ENCODE measurements around the gene TLK1. TPM values are rescaled to one million over a fixed set of nuclear protein-coding genes. Genes with fewer than 3 reads are reported as not detected.

TLK1 gene
- total and polyA plus RNA-seq, 9 of the 15 experiments (the other 6 are each of a cell fraction or from before 2014, with no cell fraction given), result 20.2 to 101 (median 40.5) TPM

DNA sequence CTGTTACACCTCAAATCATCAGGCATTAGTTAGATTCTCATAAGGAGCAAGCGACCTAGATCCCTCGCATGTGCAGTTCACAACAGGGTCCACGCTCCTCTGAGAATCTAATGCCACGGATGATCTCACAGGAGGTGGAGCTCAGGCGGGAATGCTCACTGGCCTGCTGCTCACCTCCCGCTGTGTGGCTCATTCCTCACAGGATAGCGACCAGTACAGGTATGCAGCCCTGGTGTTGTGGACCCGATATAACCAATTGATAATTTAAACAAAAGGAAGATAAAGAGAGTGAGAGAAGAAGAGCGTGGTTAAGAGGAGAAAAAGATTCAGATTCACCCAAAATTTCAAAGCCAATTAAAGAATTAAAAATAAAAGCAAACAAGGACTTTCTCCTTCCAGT lies 20.8 kb downstream of the TLK1 start (continued):
- TF ChIP-seq, protein P1, sequence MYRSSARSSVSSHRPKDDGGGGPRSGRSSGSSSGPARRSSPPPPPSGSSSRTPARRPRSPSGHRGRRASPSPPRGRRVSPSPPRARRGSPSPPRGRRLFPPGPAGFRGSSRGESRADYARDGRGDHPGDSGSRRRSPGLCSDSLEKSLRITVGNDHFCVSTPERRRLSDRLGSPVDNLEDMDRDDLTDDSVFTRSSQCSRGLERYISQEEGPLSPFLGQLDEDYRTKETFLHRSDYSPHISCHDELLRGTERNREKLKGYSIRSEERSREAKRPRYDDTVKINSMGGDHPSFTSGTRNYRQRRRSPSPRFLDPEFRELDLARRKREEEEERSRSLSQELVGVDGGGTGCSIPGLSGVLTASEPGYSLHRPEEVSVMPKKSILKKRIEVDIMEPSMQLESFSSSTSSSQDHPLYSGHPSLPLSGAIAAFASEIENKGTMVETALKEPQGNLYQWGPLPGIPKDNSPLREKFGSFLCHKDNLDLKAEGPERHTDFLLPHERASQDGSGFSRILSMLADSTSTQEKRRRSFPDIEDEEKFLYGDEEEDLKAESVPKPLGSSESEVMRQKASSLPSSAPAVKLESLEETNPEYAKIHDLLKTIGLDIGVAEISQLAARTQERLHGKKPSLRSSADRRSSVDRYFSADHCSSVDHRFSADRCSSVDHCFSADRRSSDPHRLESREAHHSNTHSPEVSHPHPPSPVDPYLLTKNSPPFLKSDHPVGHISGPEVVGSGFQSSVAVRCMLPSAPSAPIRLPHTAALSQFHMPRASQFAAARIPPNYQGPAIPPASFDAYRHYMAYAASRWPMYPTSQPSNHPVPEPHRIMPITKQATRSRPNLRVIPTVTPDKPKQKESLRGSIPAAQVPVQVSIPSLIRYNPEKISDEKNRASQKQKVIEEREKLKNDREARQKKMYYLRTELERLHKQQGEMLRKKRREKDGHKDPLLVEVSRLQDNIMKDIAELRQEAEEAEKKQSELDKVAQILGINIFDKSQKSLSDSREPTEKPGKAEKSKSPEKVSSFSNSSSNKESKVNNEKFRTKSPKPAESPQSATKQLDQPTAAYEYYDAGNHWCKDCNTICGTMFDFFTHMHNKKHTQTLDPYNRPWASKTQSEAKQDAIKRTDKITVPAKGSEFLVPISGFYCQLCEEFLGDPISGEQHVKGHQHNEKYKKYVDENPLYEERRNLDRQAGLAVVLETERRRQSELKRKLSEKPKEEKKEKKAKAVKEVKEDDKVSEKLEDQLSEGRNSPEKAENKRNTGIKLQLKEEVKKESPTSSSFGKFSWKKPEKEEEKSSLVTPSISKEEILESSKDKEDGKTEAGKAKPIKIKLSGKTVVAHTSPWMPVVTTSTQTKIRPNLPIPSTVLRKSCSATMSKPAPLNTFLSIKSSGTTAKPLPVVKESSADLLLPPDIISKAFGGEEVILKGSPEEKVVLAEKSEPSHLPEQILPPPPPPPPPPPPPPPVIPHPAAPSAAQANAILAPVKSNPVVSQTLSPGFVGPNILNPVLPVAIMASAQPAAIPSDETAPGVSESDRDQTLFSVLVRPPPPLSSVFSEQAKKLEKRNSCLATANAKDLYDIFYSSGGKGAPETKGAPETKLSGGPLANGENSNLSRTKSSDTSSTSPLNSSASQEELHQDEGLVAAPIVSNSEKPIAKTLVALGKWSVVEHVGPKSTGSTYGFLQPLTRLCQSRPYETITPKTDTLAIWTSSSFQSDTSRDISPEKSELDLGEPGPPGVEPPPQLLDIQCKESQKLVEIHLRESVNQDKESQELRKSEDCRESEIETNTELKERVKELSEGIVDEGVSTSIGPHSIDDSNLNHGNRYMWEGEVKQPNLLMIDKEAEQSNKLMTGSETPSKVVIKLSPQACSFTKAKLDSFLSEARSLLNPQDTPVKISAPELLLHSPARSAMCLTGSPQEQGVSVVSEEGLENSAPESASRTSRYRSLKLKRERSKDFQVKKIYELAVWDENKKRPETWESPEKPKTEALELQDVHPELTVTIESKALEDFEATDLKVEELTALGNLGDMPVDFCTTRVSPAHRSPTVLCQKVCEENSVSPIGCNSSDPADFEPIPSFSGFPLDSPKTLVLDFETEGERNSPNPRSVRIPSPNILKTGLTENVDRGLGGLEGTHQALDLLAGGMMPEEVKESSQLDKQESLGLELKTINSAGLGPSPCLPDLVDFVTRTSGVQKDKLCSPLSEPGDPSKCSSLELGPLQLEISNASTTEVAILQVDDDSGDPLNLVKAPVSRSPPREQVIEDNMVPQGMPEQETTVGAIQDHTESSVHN (IDR thresholded peaks at IDR 0.05; ENCODE audit: borderline replicate concordance in 1 of 2, low read depth in 1 of 2), result no peak
- TF ChIP-seq ERF (CRISPR knock-in tag; IDR thresholded peaks at IDR 0.05), result no peak
- TF ChIP-seq GABPB1 (CRISPR knock-in tag; IDR thresholded peaks at IDR 0.05), result no peak
- no peak for TF ChIP-seq GTF2F1 (IDR thresholded peaks at IDR 0.05; ENCODE audit: low read depth, low read length)
- no peak for TF ChIP-seq PYGO2 (tag; IDR thresholded peaks at IDR 0.05)
- TF ChIP-seq ZC3H8 (IDR thresholded peaks at IDR 0.05), result no peak
- TF ChIP-seq HCFC1 (IDR thresholded peaks at IDR 0.05; ENCODE audit: low read depth, low read length), result no peak
- TF ChIP-seq, protein P2, sequence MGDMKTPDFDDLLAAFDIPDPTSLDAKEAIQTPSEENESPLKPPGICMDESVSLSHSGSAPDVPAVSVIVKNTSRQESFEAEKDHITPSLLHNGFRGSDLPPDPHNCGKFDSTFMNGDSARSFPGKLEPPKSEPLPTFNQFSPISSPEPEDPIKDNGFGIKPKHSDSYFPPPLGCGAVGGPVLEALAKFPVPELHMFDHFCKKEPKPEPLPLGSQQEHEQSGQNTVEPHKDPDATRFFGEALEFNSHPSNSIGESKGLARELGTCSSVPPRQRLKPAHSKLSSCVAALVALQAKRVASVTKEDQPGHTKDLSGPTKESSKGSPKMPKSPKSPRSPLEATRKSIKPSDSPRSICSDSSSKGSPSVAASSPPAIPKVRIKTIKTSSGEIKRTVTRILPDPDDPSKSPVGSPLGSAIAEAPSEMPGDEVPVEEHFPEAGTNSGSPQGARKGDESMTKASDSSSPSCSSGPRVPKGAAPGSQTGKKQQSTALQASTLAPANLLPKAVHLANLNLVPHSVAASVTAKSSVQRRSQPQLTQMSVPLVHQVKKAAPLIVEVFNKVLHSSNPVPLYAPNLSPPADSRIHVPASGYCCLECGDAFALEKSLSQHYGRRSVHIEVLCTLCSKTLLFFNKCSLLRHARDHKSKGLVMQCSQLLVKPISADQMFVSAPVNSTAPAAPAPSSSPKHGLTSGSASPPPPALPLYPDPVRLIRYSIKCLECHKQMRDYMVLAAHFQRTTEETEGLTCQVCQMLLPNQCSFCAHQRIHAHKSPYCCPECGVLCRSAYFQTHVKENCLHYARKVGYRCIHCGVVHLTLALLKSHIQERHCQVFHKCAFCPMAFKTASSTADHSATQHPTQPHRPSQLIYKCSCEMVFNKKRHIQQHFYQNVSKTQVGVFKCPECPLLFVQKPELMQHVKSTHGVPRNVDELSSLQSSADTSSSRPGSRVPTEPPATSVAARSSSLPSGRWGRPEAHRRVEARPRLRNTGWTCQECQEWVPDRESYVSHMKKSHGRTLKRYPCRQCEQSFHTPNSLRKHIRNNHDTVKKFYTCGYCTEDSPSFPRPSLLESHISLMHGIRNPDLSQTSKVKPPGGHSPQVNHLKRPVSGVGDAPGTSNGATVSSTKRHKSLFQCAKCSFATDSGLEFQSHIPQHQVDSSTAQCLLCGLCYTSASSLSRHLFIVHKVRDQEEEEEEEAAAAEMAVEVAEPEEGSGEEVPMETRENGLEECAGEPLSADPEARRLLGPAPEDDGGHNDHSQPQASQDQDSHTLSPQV (IDR thresholded peaks at IDR 0.05), result 0 out of 2 replicates have a peak, but pooled peaks have one; percentile 13
- TF ChIP-seq CCAR2 (IDR thresholded peaks at IDR 0.05; ENCODE audit: low read depth, low read length), result no peak
- TF ChIP-seq, protein P3, sequence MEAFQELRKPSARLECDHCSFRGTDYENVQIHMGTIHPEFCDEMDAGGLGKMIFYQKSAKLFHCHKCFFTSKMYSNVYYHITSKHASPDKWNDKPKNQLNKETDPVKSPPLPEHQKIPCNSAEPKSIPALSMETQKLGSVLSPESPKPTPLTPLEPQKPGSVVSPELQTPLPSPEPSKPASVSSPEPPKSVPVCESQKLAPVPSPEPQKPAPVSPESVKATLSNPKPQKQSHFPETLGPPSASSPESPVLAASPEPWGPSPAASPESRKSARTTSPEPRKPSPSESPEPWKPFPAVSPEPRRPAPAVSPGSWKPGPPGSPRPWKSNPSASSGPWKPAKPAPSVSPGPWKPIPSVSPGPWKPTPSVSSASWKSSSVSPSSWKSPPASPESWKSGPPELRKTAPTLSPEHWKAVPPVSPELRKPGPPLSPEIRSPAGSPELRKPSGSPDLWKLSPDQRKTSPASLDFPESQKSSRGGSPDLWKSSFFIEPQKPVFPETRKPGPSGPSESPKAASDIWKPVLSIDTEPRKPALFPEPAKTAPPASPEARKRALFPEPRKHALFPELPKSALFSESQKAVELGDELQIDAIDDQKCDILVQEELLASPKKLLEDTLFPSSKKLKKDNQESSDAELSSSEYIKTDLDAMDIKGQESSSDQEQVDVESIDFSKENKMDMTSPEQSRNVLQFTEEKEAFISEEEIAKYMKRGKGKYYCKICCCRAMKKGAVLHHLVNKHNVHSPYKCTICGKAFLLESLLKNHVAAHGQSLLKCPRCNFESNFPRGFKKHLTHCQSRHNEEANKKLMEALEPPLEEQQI (IDR thresholded peaks at IDR 0.05), result no peak
- TF ChIP-seq OTX1 (CRISPR knock-in tag; IDR thresholded peaks at IDR 0.05), result no peak

Measured in K562 (cell line).